ENCODE measurements around the gene TEK. TPM values are rescaled to one million over a fixed set of nuclear protein-coding genes. Genes with fewer than 3 reads are reported as not detected.
A peak's percentile ranks its signal among the peaks of the same experiment; 100 is the strongest.

The TEK gene
- total and polyA plus RNA-seq, 9 donors, result 14.5 to 21.4 (median 18.9) TPM

- Histone ChIP-seq H3K36me3 (ENCODE audit: control insufficient read depth, insufficient read depth, low read length) (no peaks in the 10 kb centered on the region), H3K9me3 (replicated peaks; ENCODE audit: control insufficient read depth, low read depth, low read length) (no peaks in the 10 kb centered on the region), H3K4me3 (ENCODE audit: low read length) (no peak overlapping the region), H3K27ac (ENCODE audit: low read length) (no peak overlapping the region), H3K27me3 (ENCODE audit: control insufficient read depth, insufficient read depth, low read length) (no peaks in the 10 kb centered on the region), H3K4me1 (ENCODE audit: control insufficient read depth, insufficient read depth, low read length) (no peaks in the 10 kb centered on the region)
- DNase-seq, result no peak
These were observed 139.7 kb downstream of the TEK start for GRCh38 chr9:27248702-27249101.

DNA sequence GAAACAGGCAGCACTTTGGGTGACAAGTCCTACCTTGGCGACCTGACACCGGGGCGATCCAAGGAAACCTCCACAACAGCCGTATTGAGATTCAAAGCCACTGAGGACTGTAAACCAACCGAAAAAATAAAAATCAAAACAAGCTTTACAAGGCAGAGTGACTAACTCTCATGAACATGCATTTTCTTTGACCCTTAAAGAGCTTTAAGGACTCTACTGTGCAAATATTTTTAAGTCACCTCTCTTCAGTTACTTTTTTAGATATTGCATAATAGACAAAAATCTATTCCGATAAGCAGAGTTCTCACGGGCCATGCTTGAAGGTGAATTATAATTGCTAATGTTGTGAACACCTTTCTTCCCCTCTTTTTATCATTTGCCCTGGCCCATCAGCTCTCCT is 149.6 kb downstream of the TEK start:
- WGBS (ENCODE audit: insufficient coverage), result 90% methylated on average over 3 of the region's 7 CpGs
- Histone ChIP-seq H3K27me3 (ENCODE audit: control insufficient read depth, insufficient read depth, low read length) (no peaks in the 10 kb centered on the region), H3K9me3 (replicated peaks; ENCODE audit: control insufficient read depth, low read depth, low read length) (no peaks in the 10 kb centered on the region), H3K36me3 (ENCODE audit: control insufficient read depth, insufficient read depth, low read length) (no peaks in the 10 kb centered on the region), H3K4me3 (ENCODE audit: low read length) (no peak overlapping the region), H3K27ac (ENCODE audit: low read length) (no peak overlapping the region), H3K4me1 (ENCODE audit: control insufficient read depth, insufficient read depth, low read length) (no peaks in the 10 kb centered on the region)
- no peak for DNase-seq

GRCh38 chr9:27260789-27261516 is 151.9 kb downstream of the TEK start:
- Histone ChIP-seq H3K27ac (ENCODE audit: low read length) (no peak overlapping the region), H3K4me3 (ENCODE audit: low read length) (no peak overlapping the region), H3K36me3 (ENCODE audit: control insufficient read depth, insufficient read depth, low read length) (no peaks in the 10 kb centered on the region), H3K4me1 (ENCODE audit: control insufficient read depth, insufficient read depth, low read length) (no peaks in the 10 kb centered on the region), H3K9me3 (replicated peaks; ENCODE audit: control insufficient read depth, low read depth, low read length) (no peaks in the 10 kb centered on the region), H3K27me3 (ENCODE audit: control insufficient read depth, insufficient read depth, low read length) (no peaks in the 10 kb centered on the region)
- WGBS (ENCODE audit: insufficient coverage), result 86% methylated on average over 5 of the region's 8 CpGs
- DNase-seq, result no peak

- Histone ChIP-seq H3K9me3 (replicated peaks; ENCODE audit: control insufficient read depth, low read depth, low read length) (no peaks in the 10 kb centered on the region), H3K4me3 (ENCODE audit: low read length) (no peak overlapping the region), H3K27me3 (ENCODE audit: control insufficient read depth, insufficient read depth, low read length) (no peaks in the 10 kb centered on the region), H3K27ac (ENCODE audit: low read length) (no peak overlapping the region), H3K4me1 (ENCODE audit: control insufficient read depth, insufficient read depth, low read length) (no peaks in the 10 kb centered on the region), H3K36me3 (ENCODE audit: control insufficient read depth, insufficient read depth, low read length) (no peaks in the 10 kb centered on the region)
- no peak for DNase-seq
- WGBS (ENCODE audit: insufficient coverage), result 50% methylated on average over 2 of the region's 4 CpGs
These were observed 152.6 kb downstream of the TEK start for GRCh38 chr9:27261517-27262211.

- no peak for DNase-seq
- no peak overlapping the region for H3K4me3 ChIP-seq (ENCODE audit: low read length)
- H3K36me3 ChIP-seq (ENCODE audit: control insufficient read depth, insufficient read depth, low read length), result no peaks in the 10 kb centered on the region
- no peaks in the 10 kb centered on the region for H3K27me3 ChIP-seq (ENCODE audit: control insufficient read depth, insufficient read depth, low read length)
- 89% methylated on average over 2 of the region's 2 CpGs for WGBS (ENCODE audit: insufficient coverage)
- no peaks in the 10 kb centered on the region for H3K4me1 ChIP-seq (ENCODE audit: control insufficient read depth, insufficient read depth, low read length)
- H3K27ac ChIP-seq (ENCODE audit: low read length), result no peak overlapping the region
- H3K9me3 ChIP-seq (replicated peaks; ENCODE audit: control insufficient read depth, low read depth, low read length), result no peaks in the 10 kb centered on the region
These were observed 163.1 kb downstream of the TEK start for GRCh38 chr9:27272103-27272502.

- Histone ChIP-seq H3K36me3 (ENCODE audit: control insufficient read depth, insufficient read depth, low read length) (no peaks in the 10 kb centered on the region), H3K4me3 (ENCODE audit: low read length) (no peak overlapping the region), H3K27ac (ENCODE audit: low read length) (no peak overlapping the region), H3K9me3 (replicated peaks; ENCODE audit: control insufficient read depth, low read depth, low read length) (no peaks in the 10 kb centered on the region), H3K4me1 (ENCODE audit: control insufficient read depth, insufficient read depth, low read length) (no peaks in the 10 kb centered on the region), H3K27me3 (ENCODE audit: control insufficient read depth, insufficient read depth, low read length) (no peaks in the 10 kb centered on the region)
- no peak for DNase-seq
- WGBS (ENCODE audit: insufficient coverage), result no CpG with 5 or more reads among the region's 1 CpG
These were observed 164.2 kb downstream of the TEK start for GRCh38 chr9:27273186-27273585.

DNA sequence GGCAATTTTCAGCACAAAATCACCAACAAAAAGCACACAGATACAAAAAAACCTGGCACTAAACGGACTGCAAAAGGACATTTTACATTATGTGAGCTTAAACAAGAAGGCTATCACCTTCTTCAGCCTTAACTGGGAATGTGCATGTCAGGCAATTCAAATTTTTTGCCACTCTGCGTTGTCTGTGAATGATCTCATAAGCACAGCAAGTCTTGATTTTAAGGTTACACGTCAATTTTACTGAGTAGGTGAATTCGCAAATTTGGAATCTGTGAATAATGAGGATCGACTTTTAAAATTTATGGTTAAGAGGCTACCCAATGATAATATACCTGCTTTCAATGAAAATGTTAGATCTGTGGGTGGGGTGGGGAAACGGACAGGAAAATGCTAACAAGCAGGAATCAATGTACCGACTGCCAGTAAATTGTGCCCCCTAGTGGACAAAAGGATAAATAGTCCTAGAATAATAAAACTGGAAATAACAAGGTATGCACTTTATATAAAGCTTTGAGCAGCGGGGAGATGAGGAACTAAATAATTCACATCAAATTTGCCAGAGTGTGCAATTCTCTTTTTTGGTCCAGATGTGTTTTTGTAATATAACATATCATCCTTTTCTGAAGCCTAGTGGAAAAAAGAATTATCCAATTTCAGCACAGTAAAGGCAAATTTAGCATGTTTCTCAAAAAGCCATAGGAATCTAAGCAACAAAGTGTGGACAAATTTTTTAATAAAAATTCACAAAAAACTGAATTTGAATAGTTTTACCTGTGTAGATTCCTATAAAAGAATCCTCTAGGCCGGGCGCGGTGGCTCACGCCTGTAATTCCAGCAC is 167.4 kb downstream of the TEK start:
- DNase-seq, result peak; percentile 82
- Histone ChIP-seq H3K27ac (ENCODE audit: low read length) (no peak overlapping the region), H3K4me1 (ENCODE audit: control insufficient read depth, insufficient read depth, low read length) (peaks cover 6% of the 10 kb centered on the region), H3K36me3 (ENCODE audit: control insufficient read depth, insufficient read depth, low read length) (no peaks in the 10 kb centered on the region), H3K27me3 (ENCODE audit: control insufficient read depth, insufficient read depth, low read length) (no peaks in the 10 kb centered on the region), H3K9me3 (replicated peaks; ENCODE audit: control insufficient read depth, low read depth, low read length) (no peaks in the 10 kb centered on the region), H3K4me3 (ENCODE audit: low read length) (no peak overlapping the region)
- WGBS (ENCODE audit: insufficient coverage), result 20% methylated on average over 1 of the region's 12 CpGs

GRCh38 chr9:27278374-27278773 is 169.3 kb downstream of the TEK start:
- H3K36me3 ChIP-seq (ENCODE audit: control insufficient read depth, insufficient read depth, low read length), result no peaks in the 10 kb centered on the region
- H3K4me1 ChIP-seq (ENCODE audit: control insufficient read depth, insufficient read depth, low read length), result peaks cover 6% of the 10 kb centered on the region
- no peak for DNase-seq
- no peak overlapping the region for H3K27ac ChIP-seq (ENCODE audit: low read length)
- H3K9me3 ChIP-seq (replicated peaks; ENCODE audit: control insufficient read depth, low read depth, low read length), result no peaks in the 10 kb centered on the region
- no peak overlapping the region for H3K4me3 ChIP-seq (ENCODE audit: low read length)
- 80% methylated on average over 1 of the region's 1 CpG for WGBS (ENCODE audit: insufficient coverage)
- H3K27me3 ChIP-seq (ENCODE audit: control insufficient read depth, insufficient read depth, low read length), result no peaks in the 10 kb centered on the region

- no peak overlapping the region for H3K27ac ChIP-seq (ENCODE audit: low read length)
- H3K27me3 ChIP-seq (ENCODE audit: control insufficient read depth, insufficient read depth, low read length), result no peaks in the 10 kb centered on the region
- no CpG with 5 or more reads among the region's 3 CpGs for WGBS (ENCODE audit: insufficient coverage)
- no peaks in the 10 kb centered on the region for H3K9me3 ChIP-seq (replicated peaks; ENCODE audit: control insufficient read depth, low read depth, low read length)
- peaks cover 6% of the 10 kb centered on the region for H3K4me1 ChIP-seq (ENCODE audit: control insufficient read depth, insufficient read depth, low read length)
- no peak overlapping the region for H3K4me3 ChIP-seq (ENCODE audit: low read length)
- no peaks in the 10 kb centered on the region for H3K36me3 ChIP-seq (ENCODE audit: control insufficient read depth, insufficient read depth, low read length)
- no peak for DNase-seq
These were observed 170.6 kb downstream of the TEK start for GRCh38 chr9:27279611-27280010.

Data from muscle of leg (tissue), 11 donors.